ENCODE results near the gene GMNN.

Gene GMNN

GRCh38 chr6:24825130-24825630 lies 50.4 kb downstream of the GMNN start:
- no peak overlapping the region for H3K9ac ChIP-seq (ENCODE audit: low read length)
- H2AFZ ChIP-seq (ENCODE audit: low read length): no peak overlapping the region
- H3K4me1 ChIP-seq (ENCODE audit: low read length): no peaks in the 10 kb centered on the region
- H3K4me2 ChIP-seq (ENCODE audit: low read depth, low read length): no peak overlapping the region
- TF ChIP-seq EZH2phosphoT487 (IDR thresholded peaks at IDR 0.05; ENCODE audit: low read length): no peak
- no peak for TF ChIP-seq EZH2 (optimal IDR thresholded peaks at IDR 0.05; ENCODE audit: low read depth, low read length)
- no peak for TF ChIP-seq CTCF (IDR thresholded peaks at IDR 0.05; ENCODE audit: low read length)
- no peaks in the 10 kb centered on the region for H3K9me2 ChIP-seq (replicated peaks; ENCODE audit: insufficient read depth, low read length)
- no peak overlapping the region for H3K27ac ChIP-seq (ENCODE audit: low read length)
- no peaks in the 10 kb centered on the region for H3K79me2 ChIP-seq (ENCODE audit: low read length)
- H4K20me1 ChIP-seq (ENCODE audit: insufficient read depth, low read length): no peaks in the 10 kb centered on the region
- DNase-seq: no peak
- H3K27me3 ChIP-seq (replicated peaks; ENCODE audit: insufficient read depth, low read length): no peaks in the 10 kb centered on the region
- no peak overlapping the region for H3K4me3 ChIP-seq (ENCODE audit: low read length)
- no peaks in the 10 kb centered on the region for H3K9me3 ChIP-seq (replicated peaks; ENCODE audit: insufficient read depth, low read length)
- no peaks in the 10 kb centered on the region for H3F3A ChIP-seq (ENCODE audit: insufficient read depth, low read length)
- H3K36me3 ChIP-seq (replicated peaks; ENCODE audit: insufficient read depth, low read length): no peaks in the 10 kb centered on the region

- DNase-seq: no peak
- Histone ChIP-seq H4K20me1 (ENCODE audit: insufficient read depth, low read length) (no peaks in the 10 kb centered on the region), H3K9me2 (replicated peaks; ENCODE audit: insufficient read depth, low read length) (no peaks in the 10 kb centered on the region), H2AFZ (ENCODE audit: low read length) (no peak overlapping the region), H3F3A (ENCODE audit: insufficient read depth, low read length) (no peaks in the 10 kb centered on the region), H3K4me1 (ENCODE audit: low read length) (no peaks in the 10 kb centered on the region), H3K36me3 (replicated peaks; ENCODE audit: insufficient read depth, low read length) (no peaks in the 10 kb centered on the region), H3K4me2 (ENCODE audit: low read depth, low read length) (no peak overlapping the region), H3K27me3 (replicated peaks; ENCODE audit: insufficient read depth, low read length) (no peaks in the 10 kb centered on the region), H3K4me3 (ENCODE audit: low read length) (no peak overlapping the region), H3K9me3 (replicated peaks; ENCODE audit: insufficient read depth, low read length) (no peaks in the 10 kb centered on the region), H3K9ac (ENCODE audit: low read length) (no peak overlapping the region), H3K27ac (ENCODE audit: low read length) (no peak overlapping the region), H3K79me2 (ENCODE audit: low read length) (no peaks in the 10 kb centered on the region)
- no peak for TF ChIP-seq EZH2 (optimal IDR thresholded peaks at IDR 0.05; ENCODE audit: low read depth, low read length)
- no peak for TF ChIP-seq CTCF (IDR thresholded peaks at IDR 0.05; ENCODE audit: low read length)
- TF ChIP-seq EZH2phosphoT487 (IDR thresholded peaks at IDR 0.05; ENCODE audit: low read length): no peak
Measured at GRCh38 chr6:24827162-24827561, 52.4 kb downstream of the GMNN start.

- DNase-seq: no peak
- H3K27me3 ChIP-seq (replicated peaks; ENCODE audit: insufficient read depth, low read length): no peaks in the 10 kb centered on the region
- no peaks in the 10 kb centered on the region for H4K20me1 ChIP-seq (ENCODE audit: insufficient read depth, low read length)
- H3K4me2 ChIP-seq (ENCODE audit: low read depth, low read length): no peak overlapping the region
- no peaks in the 10 kb centered on the region for H3K9me3 ChIP-seq (replicated peaks; ENCODE audit: insufficient read depth, low read length)
- H3K4me1 ChIP-seq (ENCODE audit: low read length): no peaks in the 10 kb centered on the region
- H3K36me3 ChIP-seq (replicated peaks; ENCODE audit: insufficient read depth, low read length): no peaks in the 10 kb centered on the region
- no peaks in the 10 kb centered on the region for H3K79me2 ChIP-seq (ENCODE audit: low read length)
- H3K9ac ChIP-seq (ENCODE audit: low read length): no peak overlapping the region
- H3F3A ChIP-seq (ENCODE audit: insufficient read depth, low read length): no peaks in the 10 kb centered on the region
- H2AFZ ChIP-seq (ENCODE audit: low read length): no peak overlapping the region
- no peak overlapping the region for H3K4me3 ChIP-seq (ENCODE audit: low read length)
- no peak overlapping the region for H3K27ac ChIP-seq (ENCODE audit: low read length)
- TF ChIP-seq EZH2phosphoT487 (IDR thresholded peaks at IDR 0.05; ENCODE audit: low read length) (no peak), EZH2 (optimal IDR thresholded peaks at IDR 0.05; ENCODE audit: low read depth, low read length) (no peak), CTCF (IDR thresholded peaks at IDR 0.05; ENCODE audit: low read length) (no peak)
- no peaks in the 10 kb centered on the region for H3K9me2 ChIP-seq (replicated peaks; ENCODE audit: insufficient read depth, low read length)
Measured at GRCh38 chr6:24827970-24828369, 53.2 kb downstream of the GMNN start.
